SK-N-MC (cell line): ENCODE data around the gene SOSTDC1.
A peak's percentile ranks its signal among the peaks of the same experiment; 100 is the strongest.
"Not testable (repeated sequence)": the region's sequence is repeated elsewhere in the genome, so short reads cannot be mapped to it uniquely, and the experiment has no call there.

Experiments used
- DNase-seq: peaks from one replicate; pipeline ENCODE4 v3.0.0-alpha.2; 2011; ENCODE audit warnings: low read depth, low spot score
- H3K27ac ChIP-seq: fragments of 200-600 bp; sonication (generic); 2 replicates; pipeline ENCODE4 v1.5.1; 2016; ENCODE audit warnings: mixed run types
- H3K36me3 ChIP-seq: fragments of 200-600 bp; sonication (generic); 2 replicates; pipeline ENCODE4 v1.6.1; 2017; ENCODE audit warnings: antibody characterized with exemption, low read length, mixed read lengths; ENCODE audit not compliant: insufficient read depth
- H3K4me3 ChIP-seq: fragments of 200-600 bp; sonication (generic); 2 replicates; pipeline ENCODE4 v1.5.1; 2016
- H3K9ac ChIP-seq: fragments of 200-600 bp; sonication (generic); 2 replicates; pipeline ENCODE4 v1.8.0; 2017; ENCODE audit warnings: mixed run types, mixed read lengths; ENCODE audit not compliant: insufficient read length
- H3K9me3 ChIP-seq: fragments of 200-600 bp; sonication (generic); 2 replicates; pipeline ENCODE4 v1.6.1; 2017; ENCODE audit warnings: low read depth, mild to moderate bottlenecking, antibody characterized with exemption, low read length, moderate library complexity, mixed read lengths
- EZH2 ChIP-seq: fragments of 200-600 bp; sonication (generic); IDR thresholded peaks from one replicate; pipeline ENCODE4 v1.6.1; 2017; ENCODE audit warnings: antibody characterized with exemption
- FOXP2 ChIP-seq: optimal IDR thresholded peaks from 2 replicates; pipeline ENCODE3; 2011; ENCODE audit warnings: mild to moderate bottlenecking, moderate library complexity; ENCODE audit not compliant: insufficient read depth; ENCODE audit errors: extremely low read length, control extremely low read depth
- POLR2AphosphoS5 ChIP-seq: IDR thresholded peaks from 2 replicates; pipeline ENCODE4 v1.6.1; 2012; ENCODE audit warnings: mild to moderate bottlenecking, low read depth, low read length, borderline replicate concordance

The SOSTDC1 gene

DNA sequence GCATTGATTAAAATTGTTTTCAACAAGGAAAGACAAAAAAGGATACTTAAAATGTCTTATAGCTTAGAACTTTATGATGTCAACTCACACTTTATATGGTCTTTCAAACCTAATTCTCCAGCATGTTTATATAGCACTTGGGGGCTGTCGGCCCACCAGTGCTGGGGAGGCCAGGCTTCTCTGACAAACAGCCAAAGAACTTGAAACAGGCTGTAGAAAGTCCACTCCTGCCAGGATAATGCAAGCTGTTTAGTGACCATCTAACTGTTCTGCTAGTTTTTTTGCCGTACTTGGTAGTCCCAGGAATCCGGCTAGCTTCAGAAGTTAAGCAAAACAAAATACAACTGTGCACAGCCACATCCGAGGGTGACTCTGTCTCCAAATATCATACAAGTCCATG is 13.6 kb upstream of the SOSTDC1 start:
- Histone ChIP-seq H3K9me3 (no peaks in the 10 kb centered on the region), H3K27ac (no peak overlapping the region), H3K36me3 (no peaks in the 10 kb centered on the region), H3K4me3 (no peak overlapping the region), H3K9ac (no peak overlapping the region)
- TF ChIP-seq POLR2AphosphoS5 (no peak), FOXP2 (no peak), EZH2 (no peak)
- DNase-seq, result no peak

DNA sequence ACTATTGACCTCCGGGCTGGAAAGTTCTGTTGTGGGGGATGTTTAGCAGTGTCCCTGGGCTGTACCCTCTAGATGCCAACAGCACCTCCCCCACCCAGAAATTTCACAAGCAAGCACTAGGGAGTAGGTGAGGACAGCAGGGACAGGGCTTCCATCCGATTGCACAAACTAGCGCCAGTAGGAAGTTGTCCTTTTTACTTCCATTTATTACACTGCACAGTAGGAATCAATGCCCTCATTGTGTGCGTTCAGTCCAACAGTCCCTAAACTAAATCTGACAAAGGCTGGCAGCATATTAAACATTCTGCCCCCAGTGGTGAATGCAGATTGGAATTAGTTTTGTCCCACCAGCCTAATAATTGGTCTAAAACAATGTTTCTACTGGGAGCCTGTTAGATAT is 6.4 kb upstream of the SOSTDC1 start:
- Histone ChIP-seq H3K9me3 (no peaks in the 10 kb centered on the region), H3K36me3 (no peaks in the 10 kb centered on the region), H3K9ac (no peak overlapping the region), H3K27ac (no peak overlapping the region), H3K4me3 (no peak overlapping the region)
- TF ChIP-seq FOXP2, result no peak
- no peak for TF ChIP-seq POLR2AphosphoS5
- TF ChIP-seq EZH2, result no peak
- no peak for DNase-seq

DNA sequence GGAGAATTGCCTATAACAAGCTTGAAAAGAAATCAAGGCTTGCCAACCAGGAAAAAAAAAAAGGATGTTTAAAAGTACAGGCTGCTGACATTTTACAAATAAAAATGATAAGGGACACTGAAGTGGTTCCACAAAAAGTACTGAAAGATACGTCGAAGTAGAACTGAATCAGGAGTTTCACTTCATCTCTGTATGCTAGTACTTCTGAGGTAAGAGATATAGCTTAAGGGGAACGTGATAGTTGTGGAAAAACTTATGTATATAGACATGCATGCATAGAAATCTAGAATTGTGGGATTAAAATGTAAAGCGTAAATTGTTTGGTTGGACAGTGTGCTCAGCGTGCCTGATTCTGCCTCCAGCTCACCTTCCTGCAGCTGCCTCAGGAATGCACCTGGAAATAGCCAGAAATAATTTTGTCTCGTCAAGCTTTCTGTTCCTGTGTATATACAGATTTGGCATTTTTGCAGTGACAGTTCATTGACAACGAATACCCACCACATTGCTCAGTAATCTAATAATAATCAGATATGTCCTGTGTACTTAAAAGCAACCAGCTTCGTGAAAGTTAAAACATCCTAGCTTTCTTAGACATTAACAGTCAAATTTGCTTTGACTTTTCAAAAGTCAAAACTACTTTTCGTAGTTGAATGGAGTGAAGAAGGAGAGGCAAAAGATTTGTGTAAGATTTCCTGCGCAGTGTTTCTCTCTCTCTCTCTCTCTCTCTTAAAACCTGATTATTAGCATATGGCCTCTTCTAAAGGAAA is 1.4 kb downstream of the SOSTDC1 start:
- H3K4me3 ChIP-seq, result peak overlapping the region; percentile 77
- H3K9ac ChIP-seq, result peak overlapping the region; percentile 29
- H3K27ac ChIP-seq, result peak overlapping the region; percentile 76

DNA sequence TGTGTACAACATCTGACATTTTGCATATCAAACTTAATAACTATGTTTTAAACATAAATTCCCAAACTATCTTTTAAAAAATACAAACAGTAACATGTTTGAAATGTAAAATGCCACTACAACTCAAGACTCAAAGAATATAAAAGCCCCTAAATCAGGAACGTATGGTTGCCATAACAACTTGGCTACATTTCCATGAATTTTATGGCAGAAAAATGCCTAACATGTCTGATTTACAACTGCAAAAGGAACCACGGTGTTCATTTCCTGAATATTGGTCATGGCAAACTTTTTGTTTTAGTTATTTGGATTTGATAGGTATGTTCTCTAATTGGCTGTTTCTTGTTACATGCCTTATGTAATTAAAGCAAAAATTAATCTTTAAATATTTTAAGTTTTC is 2.0 kb downstream of the SOSTDC1 start:
- H3K9ac ChIP-seq, result peak overlapping the region; percentile 29
- peak overlapping the region; percentile 77 for H3K4me3 ChIP-seq
- H3K9me3 ChIP-seq, result no peaks in the 10 kb centered on the region
- H3K36me3 ChIP-seq, result peaks cover 9% of the 10 kb centered on the region; the same call in 1 of the 2 replicates
- H3K27ac ChIP-seq, result peak overlapping the region; percentile 76
- DNase-seq, result peak; percentile 83
- TF ChIP-seq FOXP2, result no peak
- TF ChIP-seq POLR2AphosphoS5, result no peak
- TF ChIP-seq EZH2, result no peak

More for the DNA sequence above, 1.4 kb downstream of the SOSTDC1 start:
- DNase-seq, result no peak
- TF ChIP-seq FOXP2, result no peak
- no peak for TF ChIP-seq EZH2
- TF ChIP-seq POLR2AphosphoS5, result no peak
- peaks cover 9% of the 10 kb centered on the region; the same call in 1 of the 2 replicates for H3K36me3 ChIP-seq
- no peaks in the 10 kb centered on the region for H3K9me3 ChIP-seq

DNA sequence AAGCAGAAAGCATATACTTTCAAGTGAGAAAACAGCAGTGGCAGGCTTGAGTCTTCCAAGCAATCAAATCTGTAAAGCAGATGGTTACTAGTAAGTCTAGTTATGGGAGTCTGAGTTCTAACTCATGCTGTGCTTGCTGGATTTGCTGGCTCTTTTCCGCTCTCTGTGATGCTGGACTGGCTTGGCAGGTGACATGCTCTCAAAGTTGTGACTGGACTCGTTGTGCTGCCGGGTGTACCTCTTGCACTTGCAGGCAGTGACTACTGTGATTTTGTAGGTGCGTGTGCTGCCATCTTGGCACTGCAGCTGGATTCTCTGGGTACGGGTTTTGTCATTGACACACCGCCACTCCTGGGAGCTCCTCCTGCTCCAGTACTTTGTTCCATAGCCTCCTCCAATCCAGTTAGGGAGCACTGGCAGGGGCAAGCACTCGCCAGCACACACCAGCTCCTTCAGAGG is 3.1 kb downstream of the SOSTDC1 start:
- Histone ChIP-seq H3K9ac (no peak overlapping the region), H3K9me3 (no peaks in the 10 kb centered on the region), H3K36me3 (peaks cover 9% of the 10 kb centered on the region; the same call in 1 of the 2 replicates), H3K4me3 (peak overlapping the region; percentile 77), H3K27ac (peak overlapping the region; percentile 76)
- no peak for TF ChIP-seq FOXP2
- no peak for DNase-seq

DNA sequence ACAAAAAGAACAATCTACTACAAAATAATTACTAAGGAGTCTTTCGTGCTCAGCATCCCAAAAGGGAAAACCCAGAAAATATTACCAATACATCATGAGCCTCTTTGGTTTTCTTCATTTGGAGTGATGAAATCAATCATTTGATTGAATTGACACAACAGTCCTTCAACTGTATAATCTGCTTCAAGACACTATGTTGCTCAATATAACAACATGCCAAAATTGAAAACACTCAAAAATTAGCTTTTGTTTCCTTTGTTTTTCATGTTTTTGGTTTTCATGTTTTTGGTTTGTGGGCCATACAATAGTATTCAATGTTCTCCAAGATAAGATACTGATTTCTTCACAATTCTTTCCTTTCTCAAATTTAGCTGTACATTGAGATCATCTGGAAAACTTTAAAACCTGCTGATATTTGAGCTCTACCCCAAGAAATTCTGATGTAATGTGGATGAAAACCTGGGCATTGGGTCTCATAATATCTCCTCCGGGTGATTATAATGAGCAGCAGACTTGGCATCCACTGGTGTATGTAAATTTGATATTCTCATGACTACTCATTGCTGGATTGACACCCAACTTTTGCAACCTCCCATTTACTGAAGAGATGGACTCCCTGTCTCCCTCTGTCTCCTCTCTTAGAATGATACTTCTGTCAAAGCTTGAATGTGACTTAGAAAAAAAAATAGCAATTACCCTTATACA is 4.6 kb downstream of the SOSTDC1 start:
- Histone ChIP-seq H3K27ac (peak overlapping the region; percentile 79), H3K4me3 (peak overlapping the region; percentile 9), H3K9ac (no peak overlapping the region), H3K36me3 (peaks cover 9% of the 10 kb centered on the region; the same call in 1 of the 2 replicates), H3K9me3 (no peaks in the 10 kb centered on the region)
- TF ChIP-seq FOXP2 (no peak), EZH2 (no peak), POLR2AphosphoS5 (no peak)
- no peak for DNase-seq

DNA sequence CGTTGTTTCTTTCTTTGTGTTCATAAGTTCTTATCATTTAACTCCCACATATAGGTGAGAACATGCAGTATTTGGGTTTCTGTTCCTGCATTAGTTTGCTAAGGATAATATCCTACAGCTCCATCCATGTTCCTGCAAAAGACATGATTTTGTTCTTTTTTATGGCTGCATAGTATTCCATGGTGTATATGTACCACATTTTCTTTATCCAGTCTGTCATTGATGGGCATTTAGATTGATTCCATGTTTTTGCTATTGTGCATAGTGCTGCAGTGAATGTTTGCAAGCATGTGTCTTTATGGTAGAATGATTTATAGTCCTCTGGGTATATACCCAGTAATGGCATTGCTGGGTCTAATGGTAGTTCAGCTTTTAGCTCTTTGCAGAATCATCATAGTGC is 9.2 kb downstream of the SOSTDC1 start:
- not testable (repeated sequence) for H3K9ac ChIP-seq, H3K4me3 ChIP-seq, H3K36me3 ChIP-seq, H3K27ac ChIP-seq, DNase-seq, H3K9me3 ChIP-seq

DNA sequence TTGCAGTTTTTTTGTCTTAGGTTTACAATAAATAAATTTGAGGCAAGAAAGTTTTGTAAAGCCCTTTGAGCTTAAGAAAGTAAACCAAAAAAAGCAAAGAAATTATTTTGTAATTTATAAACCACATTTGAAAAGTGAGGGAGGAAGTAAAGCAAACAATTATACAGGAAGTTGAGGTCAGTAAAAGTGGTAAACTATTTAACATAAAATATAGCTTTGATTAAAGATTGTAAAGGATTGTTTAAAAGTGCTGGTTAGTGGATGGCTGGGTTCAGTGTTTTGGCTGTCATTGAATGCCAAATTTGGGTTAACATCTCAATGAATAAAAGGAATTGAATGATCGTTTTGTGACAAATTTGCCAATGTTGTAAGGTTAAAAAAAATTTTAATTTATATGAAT is 9.9 kb downstream of the SOSTDC1 start:
- DNase-seq, result no peak
- Histone ChIP-seq H3K4me3 (no peak overlapping the region), H3K9me3 (no peaks in the 10 kb centered on the region), H3K9ac (no peak overlapping the region), H3K36me3 (no peaks in the 10 kb centered on the region), H3K27ac (no peak overlapping the region)
- TF ChIP-seq FOXP2, result no peak
- TF ChIP-seq EZH2, result no peak
- TF ChIP-seq POLR2AphosphoS5, result no peak

DNA sequence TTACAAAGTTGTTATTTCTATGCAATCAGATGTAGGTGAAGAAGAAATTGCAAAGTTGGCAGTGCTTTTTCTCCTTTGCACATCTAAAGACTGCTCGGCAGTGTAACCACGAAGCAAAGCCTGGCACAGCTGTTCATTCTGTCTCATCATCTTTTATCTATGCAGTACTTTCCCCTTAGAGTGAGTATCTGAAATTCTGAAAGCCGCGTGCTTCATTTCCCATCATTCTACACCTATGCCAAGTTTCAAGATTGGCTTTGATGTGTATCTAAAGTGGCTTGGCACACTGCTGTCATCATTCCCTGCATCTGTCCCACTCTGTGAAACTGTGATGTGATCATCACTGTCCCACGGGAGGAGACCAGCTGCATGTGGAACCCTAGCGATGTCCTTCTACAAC is 15.2 kb downstream of the SOSTDC1 start:
- TF ChIP-seq FOXP2 (no peak), EZH2 (no peak), POLR2AphosphoS5 (no peak)
- H3K9me3 ChIP-seq, result no peaks in the 10 kb centered on the region
- H3K4me3 ChIP-seq, result no peak overlapping the region
- H3K36me3 ChIP-seq, result no peaks in the 10 kb centered on the region
- H3K9ac ChIP-seq, result no peak overlapping the region
- H3K27ac ChIP-seq, result no peak overlapping the region
- DNase-seq, result no peak
